ENCODE data around the gene CP.
A peak's percentile ranks its signal among the peaks of the same experiment; 100 is the strongest.

CP gene

DNA sequence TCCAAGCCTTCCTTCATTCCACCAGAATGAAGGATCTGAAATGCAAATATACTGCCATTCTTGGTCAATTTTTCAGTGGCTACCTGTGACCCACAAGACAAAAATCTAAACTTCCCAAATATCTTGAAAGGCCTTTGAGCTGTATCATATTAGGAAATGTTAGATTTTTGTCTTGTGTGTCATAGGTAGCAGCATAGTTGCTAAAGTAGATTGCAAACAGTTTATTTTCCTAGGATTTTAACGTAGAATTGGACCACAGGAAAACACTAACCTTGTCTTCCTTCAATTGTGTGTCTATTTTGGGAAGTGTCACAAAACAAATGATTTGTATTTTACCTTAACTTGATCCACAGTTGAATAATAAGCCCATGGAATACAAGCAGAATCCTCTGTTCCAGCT lies 42.4 kb downstream of the CP start:
- no peak for DNase-seq

DNA sequence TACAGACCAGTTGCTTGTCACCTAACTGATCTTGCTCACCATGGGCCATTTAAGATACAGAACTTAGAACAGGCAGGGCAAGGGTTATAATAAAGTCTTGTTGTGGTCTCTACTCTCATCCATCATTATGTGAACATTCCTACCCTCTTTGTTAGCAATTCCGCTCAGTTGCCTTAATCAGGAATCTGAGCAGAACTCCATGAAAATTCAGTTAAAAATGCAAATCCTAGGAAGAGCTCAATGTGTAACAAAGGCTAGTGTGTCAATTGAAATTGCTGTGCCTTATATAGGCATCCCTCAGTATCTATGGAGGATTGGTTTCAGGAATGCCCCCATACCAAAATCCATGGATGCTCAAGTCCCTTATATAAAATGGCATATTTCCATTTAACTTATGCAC lies 44.5 kb downstream of the CP start:
- no peak for DNase-seq

- DNase-seq: no peak
Measured at GRCh38 chr3:149174901-149175300, 46.7 kb downstream of the CP start.

- no peak for DNase-seq
Measured at GRCh38 chr3:149170672-149171071, 51.0 kb downstream of the CP start.

DNA sequence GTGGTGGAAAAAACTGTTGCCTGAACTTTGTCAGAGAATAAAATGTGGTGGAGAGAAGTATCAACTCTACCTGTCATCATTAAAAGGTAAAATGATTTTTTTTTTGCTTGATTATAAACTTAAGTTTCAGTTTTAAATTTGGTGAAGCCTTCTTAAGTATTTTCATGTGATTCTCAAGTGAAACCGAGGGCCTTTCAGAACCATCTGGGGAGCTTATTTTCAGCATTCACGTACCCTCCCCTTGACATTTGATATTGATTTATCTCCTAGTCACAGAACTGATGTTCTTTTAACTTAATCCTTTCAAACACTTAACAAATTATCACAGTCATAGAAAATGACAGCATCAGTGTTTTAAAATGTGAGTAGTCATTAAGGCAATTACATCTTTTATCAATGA lies 53.7 kb downstream of the CP start:
- no peak for DNase-seq

DNA sequence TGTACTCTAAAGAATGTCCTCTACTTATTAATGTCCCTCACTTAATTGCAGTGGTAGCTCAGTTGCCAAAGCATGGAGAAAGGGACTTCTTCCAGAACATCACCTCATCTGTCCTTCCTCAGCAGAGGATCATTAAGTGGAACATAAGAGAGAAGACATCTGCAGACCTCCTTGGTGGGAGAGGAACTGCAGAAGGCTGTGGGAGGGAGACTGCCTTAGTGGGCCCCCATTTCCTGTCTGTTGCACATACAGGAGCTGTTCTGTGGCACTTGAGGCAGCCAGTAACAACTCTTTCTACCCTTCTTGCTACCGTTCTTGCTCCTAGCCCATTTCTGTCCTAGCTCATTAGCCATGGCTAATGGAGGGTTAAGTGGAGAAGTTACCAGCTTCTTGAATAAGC lies 58.6 kb downstream of the CP start:
- no peak for DNase-seq

GRCh38 chr3:149162007-149162406 lies 59.6 kb downstream of the CP start:
- DNase-seq: no peak

DNA sequence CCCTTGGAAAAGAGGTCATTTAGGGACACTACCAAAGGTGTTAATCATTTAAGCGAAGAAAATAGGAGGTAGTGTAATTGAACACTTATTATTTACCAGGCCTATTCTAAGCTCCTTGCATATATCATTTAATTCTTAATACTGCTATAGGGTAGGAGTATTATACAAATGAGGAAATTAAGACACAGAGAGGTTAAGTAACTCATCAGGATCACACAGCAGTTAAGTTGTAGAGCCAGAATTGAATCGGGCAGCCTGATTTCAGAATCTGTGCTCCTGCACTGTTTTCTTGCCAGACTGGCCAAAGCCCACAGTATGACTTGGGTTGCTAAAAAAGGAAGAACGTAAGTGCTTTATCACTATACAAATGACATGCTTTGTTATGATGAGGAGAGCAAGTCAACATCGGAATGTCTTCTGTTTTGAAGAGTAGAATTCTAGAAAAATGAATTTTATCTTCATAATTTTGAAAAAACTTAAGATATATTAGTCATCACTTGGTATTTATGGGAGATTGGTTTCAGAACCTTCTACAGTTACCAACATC lies 60.8 kb downstream of the CP start:
- DNase-seq: no peak

DNA sequence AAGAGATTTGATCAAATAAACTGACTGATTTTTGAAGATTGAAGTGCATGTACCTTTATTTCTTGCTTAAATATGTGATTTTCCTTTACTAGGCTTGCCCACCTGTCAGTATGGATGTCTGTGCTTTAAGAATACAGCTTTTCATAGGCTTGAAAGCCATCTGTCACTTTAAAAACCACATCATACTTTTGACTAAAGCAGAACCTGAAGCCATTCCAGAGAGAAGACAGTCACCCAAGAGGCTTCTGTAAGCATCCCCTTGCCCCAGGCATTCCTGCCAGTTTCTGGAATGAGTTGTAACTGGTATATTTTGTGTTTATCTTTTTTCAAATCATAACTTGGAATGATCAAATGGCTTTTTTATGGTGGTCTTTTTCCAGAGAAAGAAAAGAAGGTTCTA lies 68.2 kb downstream of the CP start:
- DNase-seq: no peak

GRCh38 chr3:149152420-149152819 lies 69.2 kb downstream of the CP start:
- DNase-seq: no peak

- DNase-seq: no peak
Measured at GRCh38 chr3:149151843-149152242, 69.8 kb downstream of the CP start.

- DNase-seq: no peak
Measured at GRCh38 chr3:149150436-149150835, 71.2 kb downstream of the CP start.

- no peak for DNase-seq
Measured at GRCh38 chr3:149145974-149146373, 75.7 kb downstream of the CP start.

- no peak for DNase-seq
Measured at GRCh38 chr3:149145356-149145755, 76.3 kb downstream of the CP start.

DNA sequence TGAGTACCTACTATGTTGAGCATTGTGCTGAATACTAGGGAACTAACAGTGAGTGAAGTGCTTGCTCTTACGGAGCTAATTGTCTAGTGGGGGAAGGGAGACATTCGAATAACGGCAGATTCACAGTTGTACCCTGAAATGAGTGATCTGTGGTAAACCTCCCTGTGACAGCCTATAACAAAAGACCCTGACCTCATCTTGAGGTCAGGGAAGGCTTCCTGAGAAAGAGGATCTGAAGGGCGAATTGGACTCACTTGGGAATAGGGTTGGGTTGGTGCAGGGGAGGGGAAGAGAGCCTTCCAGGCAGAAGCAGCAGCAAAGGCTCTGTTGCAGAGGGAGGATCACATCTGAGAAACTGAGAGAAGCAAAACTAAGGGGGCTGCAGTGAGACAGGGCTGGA lies 78.9 kb downstream of the CP start:
- no peak for DNase-seq

GRCh38 chr3:149134575-149134974 lies 87.1 kb downstream of the CP start:
- DNase-seq: no peak

- no peak for DNase-seq
Measured at GRCh38 chr3:149131589-149131988, 90.0 kb downstream of the CP start.

- peak; percentile 90 for DNase-seq
Measured at GRCh38 chr3:149129326-149130205, 92.1 kb downstream of the CP start, which contains the start of gene HPS3. Gene HPS3, plus strand, starts transcription at chr3:149129638. Its CDS starts 86 bp downstream, at chr3:149129724.

DNA sequence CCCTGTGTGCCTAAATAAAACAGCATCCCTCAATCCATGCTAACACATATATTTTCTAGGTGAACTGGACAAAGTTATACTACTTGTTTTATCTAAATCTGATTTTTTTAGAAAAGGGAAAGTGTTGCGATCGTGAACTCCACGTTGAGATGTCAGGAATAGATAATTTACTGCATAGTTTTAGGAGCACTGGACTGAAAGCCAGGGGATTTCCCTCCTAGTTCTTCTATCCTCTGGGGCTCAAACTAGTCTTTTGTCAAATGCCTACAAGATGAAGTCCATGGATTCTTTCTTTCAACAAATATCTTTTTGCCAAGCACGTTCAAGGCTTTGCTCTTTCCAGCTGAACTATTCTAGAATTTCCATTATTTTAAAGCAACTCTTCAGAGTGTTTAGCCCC lies 92.8 kb downstream of the CP start:
- DNase-seq: no peak

DNA sequence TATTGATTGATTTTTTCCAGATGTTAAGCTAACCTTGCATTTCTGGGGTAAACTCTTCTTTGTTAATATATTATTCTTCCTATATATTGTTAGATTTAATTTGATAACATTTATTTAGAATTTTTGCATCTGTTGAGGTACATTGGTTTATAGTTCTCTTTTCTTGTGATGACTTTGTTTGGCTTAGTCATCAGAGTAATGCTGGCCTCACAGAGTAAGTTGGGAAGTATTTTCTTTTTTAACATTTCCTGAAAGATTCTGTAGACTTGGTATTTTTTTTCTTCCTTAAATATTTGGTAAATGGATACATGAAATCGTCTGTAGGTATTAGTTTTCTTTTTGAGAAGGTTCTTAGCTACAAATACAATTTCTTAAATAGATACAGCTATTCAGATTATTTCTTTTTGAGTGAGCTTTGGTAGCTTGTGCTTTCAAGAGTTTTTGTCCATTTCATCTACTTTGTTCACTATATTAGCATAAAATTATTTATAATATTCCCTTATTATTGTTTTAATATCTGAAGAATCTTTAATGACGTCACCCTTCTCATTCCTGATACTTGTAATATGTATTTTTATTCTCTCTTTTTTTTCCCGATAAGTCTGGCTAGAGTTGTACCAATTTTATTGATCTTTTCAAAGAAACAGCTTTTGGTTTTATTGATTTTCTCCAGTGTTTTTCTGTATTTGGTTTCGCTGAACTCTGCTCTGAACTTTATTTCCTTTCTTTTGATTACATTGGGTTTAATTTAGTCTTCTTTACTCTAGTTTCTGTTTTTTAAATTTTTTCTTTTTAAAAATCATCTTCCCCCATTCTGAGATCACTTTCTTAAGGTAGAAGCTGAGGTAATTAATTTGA lies 98.7 kb downstream of the CP start:
- DNase-seq: no peak
